ENCODE results near the gene SS18.

GRCh38 chr18:25982961-25983360 lies 107.5 kb downstream of the SS18 start:
- TF ChIP-seq CTCF (IDR thresholded peaks at IDR 0.05) (no peak), POLR2A (IDR thresholded peaks at IDR 0.05) (no peak)

Data from suprapubic skin (tissue), 3 donors.